ENCODE data around the gene SIAH2. TPM values are rescaled to one million over a fixed set of nuclear protein-coding genes. Genes with fewer than 3 reads are reported as not detected.

Gene SIAH2
- total RNA-seq, 4 donors from 2014 or later: 21.4 to 42.6 (median 32.9) TPM

GRCh38 chr3:150736903-150737832, 25.8 kb downstream of the SIAH2 start:
- peak overlapping the region in 2 of 4 donors; percentile 45 to 49 for H3K27ac ChIP-seq
- H3K4me3 ChIP-seq: no peak overlapping the region
- no peak for TF ChIP-seq POLR2A (IDR thresholded peaks at IDR 0.05)
- TF ChIP-seq, protein P1, sequence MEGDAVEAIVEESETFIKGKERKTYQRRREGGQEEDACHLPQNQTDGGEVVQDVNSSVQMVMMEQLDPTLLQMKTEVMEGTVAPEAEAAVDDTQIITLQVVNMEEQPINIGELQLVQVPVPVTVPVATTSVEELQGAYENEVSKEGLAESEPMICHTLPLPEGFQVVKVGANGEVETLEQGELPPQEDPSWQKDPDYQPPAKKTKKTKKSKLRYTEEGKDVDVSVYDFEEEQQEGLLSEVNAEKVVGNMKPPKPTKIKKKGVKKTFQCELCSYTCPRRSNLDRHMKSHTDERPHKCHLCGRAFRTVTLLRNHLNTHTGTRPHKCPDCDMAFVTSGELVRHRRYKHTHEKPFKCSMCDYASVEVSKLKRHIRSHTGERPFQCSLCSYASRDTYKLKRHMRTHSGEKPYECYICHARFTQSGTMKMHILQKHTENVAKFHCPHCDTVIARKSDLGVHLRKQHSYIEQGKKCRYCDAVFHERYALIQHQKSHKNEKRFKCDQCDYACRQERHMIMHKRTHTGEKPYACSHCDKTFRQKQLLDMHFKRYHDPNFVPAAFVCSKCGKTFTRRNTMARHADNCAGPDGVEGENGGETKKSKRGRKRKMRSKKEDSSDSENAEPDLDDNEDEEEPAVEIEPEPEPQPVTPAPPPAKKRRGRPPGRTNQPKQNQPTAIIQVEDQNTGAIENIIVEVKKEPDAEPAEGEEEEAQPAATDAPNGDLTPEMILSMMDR (IDR thresholded peaks at IDR 0.05): no peak
- H3K27me3 ChIP-seq: no peaks in the 10 kb centered on the region
- H3K9me3 ChIP-seq: no peaks in the 10 kb centered on the region
- DNase-seq: peak in 1 of 3 donors; percentile 78
- peaks cover 5 to 17% (median 7%) of the 10 kb centered on the region in 4 donors for H3K4me1 ChIP-seq
- H3K36me3 ChIP-seq: peaks cover 0 to 14% (median 0%) of the 10 kb centered on the region in 3 donors

- peaks cover 0 to 5% (median 0%) of the 10 kb centered on the region in 3 donors for H3K36me3 ChIP-seq
- peaks cover 5 to 17% (median 7%) of the 10 kb centered on the region in 4 donors for H3K4me1 ChIP-seq
- DNase-seq: no peak
- no peaks in the 10 kb centered on the region for H3K27me3 ChIP-seq
- H3K9me3 ChIP-seq: no peaks in the 10 kb centered on the region
- no peak overlapping the region for H3K4me3 ChIP-seq
- no peak overlapping the region for H3K27ac ChIP-seq
- no peak for TF ChIP-seq POLR2A (IDR thresholded peaks at IDR 0.05)
- TF ChIP-seq, protein P1 (IDR thresholded peaks at IDR 0.05): no peak
Observed at GRCh38 chr3:150736316-150736719, 26.7 kb downstream of the SIAH2 start.

DNA sequence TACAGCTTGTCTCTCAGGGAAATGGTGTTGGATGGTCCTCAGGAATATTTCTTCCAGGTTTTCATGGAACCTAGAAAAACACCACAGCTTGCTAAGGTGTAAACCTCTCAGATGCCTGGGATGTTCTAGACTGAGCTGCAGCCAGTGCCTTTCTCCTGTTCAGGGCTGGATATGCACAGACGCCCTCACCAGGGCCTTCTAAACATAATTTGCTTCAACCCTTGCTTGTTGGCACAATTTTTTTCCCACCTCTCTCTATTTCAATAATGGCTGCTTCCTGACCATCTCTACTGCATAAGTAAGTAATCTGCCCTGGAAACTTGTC, 28.2 kb downstream of the SIAH2 start:
- TF ChIP-seq, protein P1 (IDR thresholded peaks at IDR 0.05): no peak
- no peak for TF ChIP-seq POLR2A (IDR thresholded peaks at IDR 0.05)
- no peaks in the 10 kb centered on the region for H3K27me3 ChIP-seq
- H3K36me3 ChIP-seq: no peaks in the 10 kb centered on the region
- peaks cover 0 to 17% (median 5%) of the 10 kb centered on the region in 4 donors for H3K4me1 ChIP-seq
- H3K4me3 ChIP-seq: no peak overlapping the region
- no peak overlapping the region for H3K27ac ChIP-seq
- no peak for DNase-seq
- no peaks in the 10 kb centered on the region for H3K9me3 ChIP-seq

DNA sequence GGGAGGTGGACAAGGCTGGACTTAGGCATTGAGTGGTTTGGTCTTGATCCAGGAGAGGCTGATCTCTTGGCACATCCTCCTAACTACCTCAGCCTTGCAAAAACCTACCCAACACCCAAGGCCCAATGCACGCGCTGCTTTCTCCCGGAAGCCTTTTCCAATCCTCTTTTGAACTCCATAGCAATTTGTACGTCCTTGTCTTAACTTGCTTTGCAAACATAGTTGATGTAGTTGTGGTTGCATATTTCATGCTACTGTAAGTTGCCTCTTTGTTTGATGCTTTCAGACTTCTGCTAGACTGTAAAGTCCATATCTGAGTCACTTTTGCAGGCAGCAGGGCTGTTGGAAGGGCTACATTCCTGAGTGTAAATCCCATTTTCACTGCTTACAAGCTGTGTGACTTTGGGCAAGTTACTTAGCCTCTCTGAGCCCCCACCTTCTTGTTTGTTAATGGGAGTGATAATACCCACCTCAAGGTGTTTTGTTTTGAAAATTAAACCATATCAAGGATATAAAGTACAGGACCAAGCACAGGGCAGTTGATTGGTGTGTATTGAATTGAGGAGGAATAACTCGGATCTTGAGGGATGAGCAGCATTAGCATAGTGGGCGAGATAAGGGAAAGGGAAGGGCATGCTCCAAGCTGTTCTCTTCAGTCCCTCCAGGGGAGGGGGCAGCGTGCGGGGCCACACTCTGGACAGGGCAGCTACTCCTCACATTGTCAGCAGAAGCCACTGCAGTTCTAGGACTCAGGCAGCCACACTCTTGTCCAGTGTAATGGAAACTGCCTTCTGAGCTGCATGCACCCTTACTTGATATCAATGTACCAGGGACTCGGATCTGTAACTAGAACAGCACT, 28.8 kb downstream of the SIAH2 start:
- Histone ChIP-seq H3K4me3 (no peak overlapping the region), H3K27me3 (no peaks in the 10 kb centered on the region), H3K9me3 (no peaks in the 10 kb centered on the region), H3K4me1 (peaks cover 0 to 17% (median 3%) of the 10 kb centered on the region in 4 donors), H3K36me3 (no peaks in the 10 kb centered on the region), H3K27ac (no peak overlapping the region)
- TF ChIP-seq, protein P1 (IDR thresholded peaks at IDR 0.05): no peak
- no peak for TF ChIP-seq POLR2A (IDR thresholded peaks at IDR 0.05)
- no peak for DNase-seq

DNA sequence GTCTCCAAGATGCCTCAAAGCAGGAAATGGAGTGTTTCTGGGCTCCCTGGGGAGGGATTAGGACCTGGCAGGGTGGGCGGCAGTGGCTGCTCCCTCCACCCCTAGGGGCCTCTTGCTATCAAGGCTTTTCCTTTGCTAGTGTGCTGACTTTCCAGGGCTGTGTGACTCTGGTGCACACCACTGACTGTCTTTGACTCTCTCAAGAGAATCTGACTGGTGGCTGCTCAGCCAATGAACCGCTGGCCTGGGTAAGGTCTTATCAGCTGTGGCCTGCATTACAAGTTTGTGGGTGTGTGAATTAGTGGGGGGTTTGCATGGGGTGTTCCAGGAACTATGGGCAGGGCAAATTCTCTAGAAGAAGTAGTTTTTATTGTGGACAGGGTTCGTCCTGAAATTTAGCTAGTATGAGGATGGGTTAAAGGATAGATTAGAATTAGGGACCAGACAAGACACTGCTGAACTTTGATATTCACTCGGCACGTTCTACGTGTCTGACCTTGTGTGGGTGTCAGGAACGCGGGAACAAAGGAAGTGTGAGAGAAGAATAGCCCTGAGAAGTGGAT, 29.5 kb downstream of the SIAH2 start:
- Histone ChIP-seq H3K9me3 (no peaks in the 10 kb centered on the region), H3K4me3 (no peak overlapping the region), H3K27ac (no peak overlapping the region), H3K4me1 (peaks cover 0 to 13% (median 3%) of the 10 kb centered on the region in 4 donors), H3K27me3 (no peaks in the 10 kb centered on the region), H3K36me3 (no peaks in the 10 kb centered on the region)
- TF ChIP-seq, protein P1 (IDR thresholded peaks at IDR 0.05): no peak
- no peak for TF ChIP-seq POLR2A (IDR thresholded peaks at IDR 0.05)
- no peak for DNase-seq

Measured in Peyer's patch (tissue), 4 donors.